MCF 10A (cell line): ENCODE results near the gene PPP1R13L. TPM values are rescaled to one million over a fixed set of nuclear protein-coding genes. Genes with fewer than 3 reads are reported as not detected.
A peak's percentile ranks its signal among the peaks of the same experiment; 100 is the strongest.

Experiments used
- BruUV-seq: library from RNA; stranded (reverse); fragments of 400-500 nt; replicated peaks from 2 replicates; lab custom pipeline; 2021; lab: Mats Ljungman, UMichigan
- CTCF ChIA-PET: fragments of 300-600 bp; sonication (Branson Sonifier 250); formaldehyde crosslinking; extraction: SDS; loops from one replicate; lab custom pipeline; 2021; ENCODE audit warnings: antibody characterized with exemption, inconsistent platforms; lab: Yijun Ruan, JAX
- POLR2A ChIA-PET: fragments of 300-600, 350-650 bp; sonication (Branson Sonifier 250); formaldehyde crosslinking; extraction: SDS; loops from one replicate; lab custom pipeline; 2020; ENCODE audit warnings: antibody characterized with exemption, inconsistent platforms; lab: Yijun Ruan, JAX
- DNase-seq: peaks from one replicate; pipeline ENCODE4 v3.0.0-alpha.2; 2018; ENCODE audit not compliant: unreplicated experiment
- H3K27ac Mint-ChIP-seq: one replicate; pipeline ENCODE4 v1.8.0; 2022; ENCODE audit warnings: mild to moderate bottlenecking, low read depth, mixed read lengths; ENCODE audit not compliant: unreplicated experiment
- H3K27me3 Mint-ChIP-seq: one replicate; pipeline ENCODE4 v1.8.0; 2022; ENCODE audit warnings: mixed read lengths; ENCODE audit not compliant: insufficient read depth, unreplicated experiment
- H3K36me3 Mint-ChIP-seq: one replicate; pipeline ENCODE4 v1.8.0; 2022; ENCODE audit warnings: mild to moderate bottlenecking, moderate library complexity, mixed read lengths; ENCODE audit not compliant: insufficient read depth, unreplicated experiment
- H3K4me1 Mint-ChIP-seq: one replicate; pipeline ENCODE4 v1.8.0; 2022; ENCODE audit warnings: mixed read lengths; ENCODE audit not compliant: insufficient read depth, unreplicated experiment
- H3K4me3 Mint-ChIP-seq: one replicate; pipeline ENCODE4 v1.8.0; 2022; ENCODE audit warnings: mild to moderate bottlenecking, moderate library complexity, mixed read lengths; ENCODE audit not compliant: unreplicated experiment
- H3K9me3 Mint-ChIP-seq: one replicate; pipeline ENCODE4 v1.8.0; 2022; ENCODE audit warnings: mixed read lengths; ENCODE audit not compliant: unreplicated experiment
- intact Hi-C: fragments of 100-400 bp; cut with micrococcal nuclease; formaldehyde crosslinking; loops from 2 replicates; pipeline ENCODE4 v1.14.1; 2022
- total RNA-seq: library from RNA; stranded (reverse); gene quantifications from 2 replicates; pipeline ENCODE4 v1.2.3, GENCODE V29; 2022
- TF ChIP-seq, protein P1 (sequence below): fragments of 200-600 bp; IDR thresholded peaks from one replicate; pipeline ENCODE4 v1.8.0; 2022; ENCODE audit warnings: antibody characterized with exemption, mild to moderate bottlenecking; ENCODE audit not compliant: unreplicated experiment

The PPP1R13L gene
- total RNA-seq, 1 experiment from 2014 or later: 161 TPM

DNA sequence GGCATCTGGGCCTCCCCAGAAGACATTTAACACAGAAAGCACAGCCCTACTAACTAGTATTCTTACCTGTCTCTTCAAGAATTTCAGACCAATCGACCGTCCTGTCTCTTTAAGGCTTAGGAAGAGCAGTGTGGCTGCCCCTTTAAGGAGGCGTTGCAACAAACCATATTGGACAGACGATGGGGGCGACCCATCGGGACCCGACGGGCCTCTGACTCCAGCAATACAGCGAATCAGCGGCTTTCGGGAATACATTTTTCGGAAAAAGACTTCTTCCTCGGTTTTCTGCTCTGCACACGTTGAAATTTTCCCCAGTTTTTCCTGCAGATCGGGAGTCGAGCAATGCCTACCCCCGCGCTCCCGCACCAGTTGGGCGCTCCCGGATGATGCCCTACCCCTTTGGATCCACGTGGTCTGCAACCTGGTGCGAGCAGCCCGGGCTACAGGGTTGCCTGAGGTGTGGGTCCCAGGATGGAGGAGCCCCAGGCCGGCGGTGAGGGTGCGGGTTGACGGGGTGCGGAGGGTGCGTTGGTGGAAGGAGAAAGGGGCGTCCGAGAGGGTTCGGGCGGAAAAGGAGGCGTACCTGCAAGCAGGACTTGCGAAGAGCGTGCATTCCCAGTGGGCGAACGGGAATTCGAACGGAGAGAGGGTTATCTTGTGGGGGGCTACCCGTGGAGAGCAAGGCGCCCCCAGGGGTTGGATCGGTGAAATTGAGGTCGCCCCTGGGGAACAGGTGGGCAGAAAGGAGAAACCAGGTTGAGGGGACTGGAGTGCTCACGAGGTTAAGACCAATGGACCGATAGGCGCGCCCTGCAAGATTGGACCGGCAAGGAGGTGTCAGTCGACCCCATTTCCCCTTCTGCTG, 1.6 kb upstream of the PPP1R13L start, which contains the start of gene POLR1G:
POLR1G (plus strand) TSS at position 419 of the 865 bp plus-strand sequence; CDS start at position 472, 53 bp downstream.
- H3K36me3 Mint-ChIP-seq: peaks cover 32% of the 10 kb centered on the region
- CTCF ChIA-PET: interaction anchor here (0.7 to 1.4 kb wide), 2 partner anchors 13 to 80 kb away, joined by 3 to 8 read pairs; no protein-coding TSS in a partner anchor
- peak within 1 kb of the TSS; percentile 96 for H3K27ac Mint-ChIP-seq
- intact Hi-C loops: no loop called here
- TF ChIP-seq, protein P1, sequence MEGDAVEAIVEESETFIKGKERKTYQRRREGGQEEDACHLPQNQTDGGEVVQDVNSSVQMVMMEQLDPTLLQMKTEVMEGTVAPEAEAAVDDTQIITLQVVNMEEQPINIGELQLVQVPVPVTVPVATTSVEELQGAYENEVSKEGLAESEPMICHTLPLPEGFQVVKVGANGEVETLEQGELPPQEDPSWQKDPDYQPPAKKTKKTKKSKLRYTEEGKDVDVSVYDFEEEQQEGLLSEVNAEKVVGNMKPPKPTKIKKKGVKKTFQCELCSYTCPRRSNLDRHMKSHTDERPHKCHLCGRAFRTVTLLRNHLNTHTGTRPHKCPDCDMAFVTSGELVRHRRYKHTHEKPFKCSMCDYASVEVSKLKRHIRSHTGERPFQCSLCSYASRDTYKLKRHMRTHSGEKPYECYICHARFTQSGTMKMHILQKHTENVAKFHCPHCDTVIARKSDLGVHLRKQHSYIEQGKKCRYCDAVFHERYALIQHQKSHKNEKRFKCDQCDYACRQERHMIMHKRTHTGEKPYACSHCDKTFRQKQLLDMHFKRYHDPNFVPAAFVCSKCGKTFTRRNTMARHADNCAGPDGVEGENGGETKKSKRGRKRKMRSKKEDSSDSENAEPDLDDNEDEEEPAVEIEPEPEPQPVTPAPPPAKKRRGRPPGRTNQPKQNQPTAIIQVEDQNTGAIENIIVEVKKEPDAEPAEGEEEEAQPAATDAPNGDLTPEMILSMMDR: no peak
- POLR2A ChIA-PET: interaction anchor here (0.6 to 2.1 kb wide), 15 partner anchors 10 to 311 kb away, joined by 3 to 11 read pairs (median 5); partner anchors contain the start of gene ERCC1
- DNase-seq: peak; percentile 94
- peaks cover 25% of the 10 kb centered on the region for H3K4me1 Mint-ChIP-seq
- no peaks in the 10 kb centered on the region for H3K27me3 Mint-ChIP-seq
- no TSS peak for BruUV-seq
- H3K9me3 Mint-ChIP-seq: no peaks in the 10 kb centered on the region
- peak within 1 kb of the TSS; percentile 96 for H3K4me3 Mint-ChIP-seq

DNA sequence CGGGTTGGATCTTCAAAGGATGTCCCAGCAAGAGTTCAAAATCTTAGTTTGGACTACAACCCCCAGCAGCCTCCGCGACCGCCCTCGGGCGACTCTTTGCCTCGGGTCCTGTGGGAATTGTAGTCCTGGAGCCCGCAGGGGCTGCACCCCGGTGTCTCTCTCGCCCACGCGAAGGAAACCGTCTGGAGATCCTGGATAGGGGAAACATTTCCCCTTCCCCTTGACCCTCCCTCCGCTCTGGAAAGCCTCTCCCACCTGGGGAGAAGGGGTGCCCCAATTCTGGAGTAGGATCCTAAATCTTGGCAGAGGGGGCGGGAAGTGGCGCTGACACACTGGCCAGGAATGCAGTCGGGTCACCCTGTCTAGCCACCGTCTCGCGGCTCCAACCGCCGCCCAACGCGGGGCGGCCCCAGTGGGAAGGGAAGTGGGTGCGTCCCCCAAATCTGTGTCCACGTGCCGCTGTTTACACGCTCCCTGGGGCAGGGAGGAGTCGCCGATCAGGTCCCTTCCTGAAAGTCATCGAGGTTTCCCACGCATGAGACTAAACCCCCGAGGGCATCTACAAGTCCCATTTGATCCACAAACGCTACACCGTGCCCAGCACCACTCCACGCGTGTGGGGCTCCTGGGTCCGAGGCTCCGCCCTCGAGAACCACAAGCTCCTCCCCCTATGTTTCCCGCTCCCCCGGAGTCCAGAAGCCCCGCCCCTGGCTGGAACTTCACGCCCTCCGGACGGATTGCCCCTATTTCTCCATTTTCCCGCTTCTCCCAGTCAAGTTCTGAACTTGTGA, 761 bp upstream of the PPP1R13L start:
- peaks cover 25% of the 10 kb centered on the region for H3K4me1 Mint-ChIP-seq
- H3K27me3 Mint-ChIP-seq: no peaks in the 10 kb centered on the region
- peak overlapping the region; percentile 96 for H3K27ac Mint-ChIP-seq
- peak overlapping the region; percentile 96 for H3K4me3 Mint-ChIP-seq
- no TSS peak for BruUV-seq
- POLR2A ChIA-PET: interaction anchor here (0.6 to 6.6 kb wide), 20 partner anchors 10 to 311 kb away, joined by 3 to 82 read pairs (median 5); partner anchors contain the start of genes ERCC1, FOSB and VASP
- no peaks in the 10 kb centered on the region for H3K9me3 Mint-ChIP-seq
- H3K36me3 Mint-ChIP-seq: peaks cover 24% of the 10 kb centered on the region
- intact Hi-C loops: loop anchor here (1.0 to 2.0 kb wide), 2 partner anchors 18 to 29 kb away; partner anchors contain the start of gene ERCC1
- TF ChIP-seq, protein P1: no peak
- CTCF ChIA-PET: interaction anchor here (0.7 to 2.7 kb wide), 4 partner anchors 12 to 80 kb away, joined by 3 to 11 read pairs (median 8); partner anchors contain the start of gene FOSB
- peak; percentile 96 for DNase-seq

DNA sequence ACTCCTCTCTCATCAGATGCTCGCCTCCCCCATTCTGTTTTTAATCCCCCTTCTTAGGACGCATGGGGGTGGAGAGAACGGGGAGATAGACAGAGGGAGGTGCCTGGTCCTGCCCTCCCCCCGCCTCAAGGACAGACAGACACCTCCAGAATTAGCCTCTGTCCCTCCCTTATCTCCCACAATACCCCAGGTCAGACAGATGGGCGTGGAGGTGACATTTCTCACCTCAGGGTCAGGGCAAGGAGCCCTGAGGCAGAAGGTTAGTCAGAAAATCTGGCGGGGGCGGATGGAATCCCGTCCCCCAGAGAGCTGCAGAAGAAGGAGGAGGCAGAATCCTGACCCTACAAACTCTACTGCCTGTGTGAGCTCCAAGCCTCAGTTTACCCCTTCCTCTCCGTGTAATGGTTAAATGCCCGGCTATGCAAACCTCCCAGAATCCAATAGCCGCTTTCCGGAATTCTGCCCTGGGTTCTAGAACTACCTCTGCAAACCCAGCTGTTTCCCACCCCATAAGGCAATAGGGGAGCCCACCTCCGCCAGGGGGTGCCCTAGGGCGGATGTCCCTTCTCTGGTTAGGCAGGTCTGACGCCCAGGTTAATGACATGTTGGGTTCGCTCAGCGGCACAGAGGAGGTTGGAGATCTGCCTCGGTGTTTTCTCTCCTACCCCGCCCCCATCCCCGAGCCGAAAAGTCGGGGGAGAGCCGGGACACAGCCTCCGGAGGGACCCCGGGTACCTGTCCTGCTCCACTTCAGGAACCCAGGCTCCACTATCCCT, 900 bp downstream of the PPP1R13L start:
- ChIA-PET POLR2A (interaction anchor here (0.6 to 6.6 kb wide), 24 partner anchors 11 to 368 kb away, joined by 3 to 82 read pairs (median 4); partner anchors contain the start of genes ERCC1, FOSB, OPA3 and VASP), CTCF (interaction anchor here (0.6 to 2.7 kb wide), 12 partner anchors 13 to 245 kb away, joined by 3 to 11 read pairs (median 3); partner anchors contain the start of gene FOSB)
- Mint-ChIP-seq H3K4me1 (peaks cover 21% of the 10 kb centered on the region), H3K9me3 (no peaks in the 10 kb centered on the region), H3K36me3 (peaks cover 23% of the 10 kb centered on the region), H3K4me3 (peak overlapping the region; percentile 96), H3K27me3 (no peaks in the 10 kb centered on the region), H3K27ac (peak overlapping the region; percentile 96)
- intact Hi-C loops: loop anchor here (2.0 kb wide), 1 partner anchor 27 kb away; no protein-coding TSS in a partner anchor
- TF ChIP-seq, protein P1: peak; percentile 74
- DNase-seq: peak; percentile 76
- BruUV-seq: no TSS peak
